EL (cell line): ENCODE results near the gene EVC.

Experiments
- DNase-seq: peaks from one replicate; pipeline ENCODE4 v3.0.0-alpha.2; 2016

EVC gene

GRCh38 chr4:5757536-5757935, 46.5 kb downstream of the EVC start:
- no peak for DNase-seq

- no peak for DNase-seq
Observed at GRCh38 chr4:5757954-5758353, 47.0 kb downstream of the EVC start.

- peak; percentile 99 for DNase-seq
Observed at GRCh38 chr4:5758741-5759140, 47.7 kb downstream of the EVC start.

GRCh38 chr4:5759236-5760075, 48.5 kb downstream of the EVC start:
- no peak for DNase-seq

GRCh38 chr4:5760246-5760645, 49.2 kb downstream of the EVC start:
- no peak for DNase-seq

- DNase-seq: no peak
Observed at GRCh38 chr4:5760936-5761480, 50.0 kb downstream of the EVC start.

- no peak for DNase-seq
Observed at GRCh38 chr4:5770051-5770450, 59.0 kb downstream of the EVC start.

- DNase-seq: no peak
Observed at GRCh38 chr4:5772528-5773270, 61.7 kb downstream of the EVC start.

GRCh38 chr4:5773271-5773555, 62.2 kb downstream of the EVC start:
- no peak for DNase-seq

- DNase-seq: no peak
Observed at GRCh38 chr4:5774416-5775036, 63.5 kb downstream of the EVC start.

- no peak for DNase-seq
Observed at GRCh38 chr4:5776510-5776909, 65.5 kb downstream of the EVC start.

GRCh38 chr4:5780831-5781480, 70.0 kb downstream of the EVC start:
- peak; percentile 93 for DNase-seq

GRCh38 chr4:5781691-5782090, 70.7 kb downstream of the EVC start:
- DNase-seq: no peak

- DNase-seq: no peak
Observed at GRCh38 chr4:5782829-5783476, 72.0 kb downstream of the EVC start.

GRCh38 chr4:5783486-5783885, 72.5 kb downstream of the EVC start:
- DNase-seq: no peak

- no peak for DNase-seq
Observed at GRCh38 chr4:5784021-5784420, 73.0 kb downstream of the EVC start.

- DNase-seq: no peak
Observed at GRCh38 chr4:5784960-5785611, 74.1 kb downstream of the EVC start.

GRCh38 chr4:5785806-5786680, 75.0 kb downstream of the EVC start:
- DNase-seq: peak; percentile 65

- DNase-seq: no peak
Observed at GRCh38 chr4:5787311-5787710, 76.3 kb downstream of the EVC start.

- DNase-seq: no peak
Observed at GRCh38 chr4:5788144-5788543, 77.1 kb downstream of the EVC start.

- DNase-seq: no peak
Observed at GRCh38 chr4:5789141-5789540, 78.1 kb downstream of the EVC start.
